GM19467 (cell line): ENCODE results near the gene NEDD4L.

Source experiments
- ATAC-seq: cut with Tn5 transposase; IDR thresholded peaks from one replicate; pipeline ENCODE4 v1.9.1; 2021; ENCODE audit warnings: mild to moderate bottlenecking, moderate library complexity; ENCODE audit not compliant: unreplicated experiment

The NEDD4L gene

GRCh38 chr18:58284699-58285448 lies 240.8 kb downstream of the NEDD4L start:
- no peak for ATAC-seq

- ATAC-seq = no peak
Observed at GRCh38 chr18:58285449-58286130, 241.6 kb downstream of the NEDD4L start.

- ATAC-seq = no peak
Observed at GRCh38 chr18:58286632-58287352, 242.8 kb downstream of the NEDD4L start.

- no peak for ATAC-seq
Observed at GRCh38 chr18:58287353-58288274, 243.6 kb downstream of the NEDD4L start.

GRCh38 chr18:58288921-58289797 lies 245.1 kb downstream of the NEDD4L start:
- peak; percentile 58 for ATAC-seq

GRCh38 chr18:58290116-58290695 lies 246.2 kb downstream of the NEDD4L start:
- ATAC-seq = no peak

GRCh38 chr18:58291131-58291530 lies 247.1 kb downstream of the NEDD4L start:
- ATAC-seq = no peak

- no peak for ATAC-seq
Observed at GRCh38 chr18:58292638-58293037, 248.6 kb downstream of the NEDD4L start.

GRCh38 chr18:58297198-58297597 lies 253.2 kb downstream of the NEDD4L start:
- ATAC-seq = no peak

GRCh38 chr18:58298251-58299134 lies 254.5 kb downstream of the NEDD4L start:
- ATAC-seq = no peak

GRCh38 chr18:58299135-58299473 lies 255.1 kb downstream of the NEDD4L start:
- ATAC-seq = no peak

GRCh38 chr18:58299936-58300335 lies 255.9 kb downstream of the NEDD4L start:
- no peak for ATAC-seq

- ATAC-seq = no peak
Observed at GRCh38 chr18:58300867-58301266, 256.8 kb downstream of the NEDD4L start.

- no peak for ATAC-seq
Observed at GRCh38 chr18:58302811-58303210, 258.8 kb downstream of the NEDD4L start.

- ATAC-seq = peak; percentile 59
Observed at GRCh38 chr18:58303363-58303762, 259.3 kb downstream of the NEDD4L start.

GRCh38 chr18:58305792-58306191 lies 261.8 kb downstream of the NEDD4L start:
- no peak for ATAC-seq

GRCh38 chr18:58307441-58307840 lies 263.4 kb downstream of the NEDD4L start:
- ATAC-seq = no peak

- no peak for ATAC-seq
Observed at GRCh38 chr18:58308463-58308862, 264.4 kb downstream of the NEDD4L start.

- ATAC-seq = no peak
Observed at GRCh38 chr18:58309099-58309498, 265.1 kb downstream of the NEDD4L start.
